K562 (cell line): ENCODE data around the gene SIT1. TPM values are rescaled to one million over a fixed set of nuclear protein-coding genes. Genes with fewer than 3 reads are reported as not detected.
"Not testable (repeated sequence)": the region's sequence is repeated elsewhere in the genome, so short reads cannot be mapped to it uniquely, and the experiment has no call there.

Experiments
- ATAC-seq: fragments of 200-7000 bp; cut with Tn5 transposase; 3 replicates; pipeline ENCODE4 v1.9.1; 2020; ENCODE audit warnings: moderate library complexity
- BruUV-seq: library from RNA; stranded (reverse); fragments of 400-500 nt; replicated peaks from 2 replicates; lab custom pipeline; 2021; lab: Mats Ljungman, UMichigan
- CTCF ChIA-PET: fragments of 300-600 bp; formaldehyde crosslinking; extraction: SDS; loops from one replicate; lab custom pipeline; 2021; ENCODE audit warnings: low intra/inter-chr PET ratio; lab: Yijun Ruan, JAX
- POLR2A ChIA-PET: fragments of 300-600, 350-650 bp; sonication (Branson Sonifier 250); formaldehyde crosslinking; extraction: SDS; loops from one replicate; lab custom pipeline; 2021; ENCODE audit warnings: antibody characterized with exemption, inconsistent platforms; lab: Yijun Ruan, JAX
- DNase-seq, 4 experiments: peaks; one replicate each; pipeline versions ENCODE4 v3.0.0 to v3.0.0-alpha.2; 2011 to 2018; ENCODE audit warnings: low spot score in 3 of 4, mixed read lengths in 3 of 4; ENCODE audit errors: extremely low read depth in 1 of 4
- FAIRE-seq: peaks from 2 replicates; lab custom pipeline; 2011; peaks lifted over from hg19 to GRCh38; lab: Jason Lieb, UNC
- H2AFZ ChIP-seq: 2 replicates; pipeline ENCODE4 v1.6.0; 2011; ENCODE audit warnings: low read depth, low read length, control low read depth, inconsistent platforms
- H3K27ac ChIP-seq: fragments of 200-600 bp; 3 replicates; pipeline ENCODE4 v1.8.0; 2011; ENCODE audit warnings: low read depth, mild to moderate bottlenecking, control low read depth, inconsistent platforms, low read length, moderate library complexity, mixed read lengths; ENCODE audit errors: extremely low read depth
- H3K27me3 ChIP-seq, 2 experiments: fragments of 300-600 bp in 1 of 2; 2 replicates in 1 of 2; 3 replicates in 1 of 2; pipeline versions ENCODE4 v1.6.0 to v1.8.0; 2011; ENCODE audit warnings: inconsistent platforms in 2 of 2, low read length in 2 of 2, mild to moderate bottlenecking in 1 of 2, mixed read lengths in 1 of 2, moderate library complexity in 1 of 2; ENCODE audit not compliant: control insufficient read depth in 2 of 2, insufficient read depth in 2 of 2
- H3K36me3 ChIP-seq: fragments of 300-600 bp; 3 replicates; pipeline ENCODE4 v1.8.0; 2011; ENCODE audit warnings: mild to moderate bottlenecking, low read length, inconsistent platforms; ENCODE audit not compliant: control insufficient read depth, insufficient read depth
- H3K4me1 ChIP-seq, 2 experiments: fragments of 200-600 bp in 1 of 2; replicated peaks in 1 of 2; 2 replicates in 1 of 2; 3 replicates in 1 of 2; pipeline versions ENCODE4 v1.5.1 to v1.8.0; 2011; ENCODE audit warnings: inconsistent platforms in 2 of 2, low read length in 2 of 2, mild to moderate bottlenecking in 1 of 2, mixed read lengths in 1 of 2, moderate library complexity in 1 of 2; ENCODE audit not compliant: control insufficient read depth in 2 of 2, insufficient read depth in 2 of 2
- H3K4me2 ChIP-seq: 2 replicates; pipeline ENCODE4 v1.6.1; 2011; ENCODE audit warnings: low read length, control low read depth, inconsistent platforms, mixed read lengths; ENCODE audit not compliant: insufficient read depth
- H3K4me3 ChIP-seq: fragments of 200-600 bp; sonication (generic), shearing (Covaris generic); 2 replicates; pipeline ENCODE4 v1.5.1; 2016; ENCODE audit warnings: control low read depth, inconsistent platforms
- H3K79me2 ChIP-seq: fragments of 200-600 bp; 3 replicates; pipeline ENCODE4 v1.8.0; 2011; ENCODE audit warnings: low read length, inconsistent platforms; ENCODE audit not compliant: control insufficient read depth, insufficient read depth
- H3K9ac ChIP-seq, 2 experiments: 2 replicates each; pipeline versions ENCODE4 v1.6.0 to v1.6.1; 2011; ENCODE audit warnings: low read depth in 2 of 2, low read length in 2 of 2, control low read depth in 1 of 2, inconsistent platforms in 1 of 2, mild to moderate bottlenecking in 1 of 2, mixed read lengths in 1 of 2; ENCODE audit not compliant: insufficient read depth in 1 of 2
- H3K9me1 ChIP-seq: one replicate; pipeline ENCODE4 v1.6.0; 2011; ENCODE audit warnings: inconsistent platforms, mild to moderate bottlenecking, low read length, moderate library complexity; ENCODE audit not compliant: control insufficient read depth, insufficient read depth
- H3K9me3 ChIP-seq: replicated peaks from 2 replicates; pipeline ENCODE4 v1.5.1; 2011; ENCODE audit warnings: low read depth, low read length, inconsistent platforms; ENCODE audit not compliant: control insufficient read depth, insufficient read depth
- H4K20me1 ChIP-seq: replicated peaks from 2 replicates; pipeline ENCODE4 v1.6.1; 2011; ENCODE audit warnings: low read length, inconsistent platforms, mixed read lengths; ENCODE audit not compliant: control insufficient read depth, insufficient read depth
- ARID3B ChIP-seq: fragments of 250-450 bp; sonication (Bioruptor Pico); IDR thresholded peaks from 2 replicates; pipeline ENCODE4 v1.4.0; 2020; ENCODE audit warnings: borderline replicate concordance
- EGR1 ChIP-seq: fragments of 450-650 bp; conservative IDR thresholded peaks from 2 replicates; pipeline ENCODE4 v1.6.1; 2017; ENCODE audit warnings: mild to moderate bottlenecking
- ESRRA ChIP-seq: fragments of 450-650 bp; IDR thresholded peaks from 2 replicates; pipeline ENCODE4 v1.6.1; 2014; ENCODE audit warnings: low read depth, mild to moderate bottlenecking, moderate library complexity, borderline replicate concordance
- MXI1 ChIP-seq: IDR thresholded peaks from 2 replicates; pipeline ENCODE4 v1.6.1; 2011; ENCODE audit warnings: low read depth, mild to moderate bottlenecking, improper control_type of control experiment, low read length
- PATZ1 ChIP-seq: fragments of 250-450 bp; sonication (Bioruptor Pico); IDR thresholded peaks from 2 replicates; pipeline ENCODE4 v1.5.0; 2020; ENCODE audit warnings: mild to moderate bottlenecking, borderline replicate concordance
- RUNX1 ChIP-seq: sonication (generic); IDR thresholded peaks from 2 replicates; pipeline ENCODE4 v1.6.1; 2016; ENCODE audit warnings: antibody characterized with exemption, low read depth
- SREBF1 ChIP-seq: fragments of 150-350 bp; IDR thresholded peaks from 2 replicates; pipeline ENCODE4 v1.6.1; 2014; ENCODE audit warnings: antibody characterized with exemption, low read depth, low read length, borderline replicate concordance
- TCF7 ChIP-seq: sonication (generic); IDR thresholded peaks from 2 replicates; pipeline ENCODE4 v1.6.1; 2016; ENCODE audit warnings: antibody characterized with exemption, borderline replicate concordance
- TSC22D4 ChIP-seq: fragments of 450-650 bp; IDR thresholded peaks from 2 replicates; pipeline ENCODE4 v1.6.1; 2016; ENCODE audit warnings: missing genetic modification characterization, missing biosample characterization, control low read depth
- ZNF57 ChIP-seq: fragments of 450-650 bp; formaldehyde crosslinking; IDR thresholded peaks from 2 replicates; pipeline ENCODE4 v1.4.0; 2020; ENCODE audit warnings: mild to moderate bottlenecking, moderate library complexity
- ZNF699 ChIP-seq: fragments of 250-450 bp; sonication (Bioruptor Pico); IDR thresholded peaks from 2 replicates; pipeline ENCODE4 v1.8.0; 2021; ENCODE audit warnings: mild to moderate bottlenecking, moderate library complexity; ENCODE audit not compliant: insufficient replicate concordance
- WGBS: fragments of 100-300 bp; shearing (Covaris generic); methylation state at CpG from one replicate; pipeline ENCODE4 v1.1.6; 2016; ENCODE audit warnings: low coverage, mixed read lengths; ENCODE audit not compliant: insufficient coverage; ENCODE audit errors: missing lambda C conversion rate; 5-methylcytosine and 5-hydroxymethylcytosine counted together
- in situ Hi-C: fragments of 300-500 bp; cut with MboI; formaldehyde crosslinking; loops from 4 replicates; pipeline ENCODE4 v1.15.0; 2018; ENCODE audit warnings: inconsistent platforms, mixed read lengths
- intact Hi-C: fragments of 100-400 bp; cut with micrococcal nuclease; formaldehyde crosslinking; loops from 2 replicates; pipeline ENCODE4 v1.14.2; 2022
- polyA plus RNA-seq, 8 experiments: library from polyadenylated mRNA; depleted of rRNA in 4 of 8; stranded (reverse) in 5 of 8; unstranded in 3 of 8; fragments of >200 nt; fragmentation: Nextera tagmentation in 2 of 8; fragmentation: Illumina TruSeq in 1 of 8; extraction: Ambion mirVana in 2 of 8; extraction: Trizol in 1 of 8; gene quantifications; 2 replicates each; pipeline versions ENCODE4 v1.2.1 to v1.2.3, GENCODE V29; 2011 to 2014; ENCODE audit warnings: inconsistent platforms in 1 of 8, missing spikeins in 1 of 8
- total RNA-seq, 7 experiments: library from RNA; depleted of rRNA in 6 of 7; stranded (reverse); fragments of >200 nt in 6 of 7; fragmentation: Illumina TruSeq in 2 of 7; extraction: Trizol in 2 of 7; gene quantifications; 2 replicates each; pipeline versions ENCODE4 v1.2.1 to v1.2.3, GENCODE V29; 2011 to 2021; ENCODE audit warnings: low replicate concordance in 1 of 7

The SIT1 gene
- total and polyA plus RNA-seq, 9 of the 15 experiments (the other 6 are each of a cell fraction or from before 2014, with no cell fraction given) = not detected

- Histone ChIP-seq H3K79me2 (no peaks in the 10 kb centered on the region), H3K9me3 (no peaks in the 10 kb centered on the region), H3K4me2 (no peak overlapping the region), H3K36me3 (no peaks in the 10 kb centered on the region), H3K4me3 (no peak overlapping the region), H3K27me3 (no peaks in the 10 kb centered on the region), H3K9ac (no peak overlapping the region), H2AFZ (no peak overlapping the region), H3K9me1 (no peaks in the 10 kb centered on the region), H3K4me1 (peaks cover 9 to 10% of the 10 kb centered on the region in 2 experiments), H3K27ac (no peak overlapping the region), H4K20me1 (no peaks in the 10 kb centered on the region)
- TF ChIP-seq ZNF57 (no peak), TCF7 (no peak), TSC22D4 (tag) (no peak), EGR1 (no peak), SREBF1 (no peak), MXI1 (no peak), ESRRA (no peak), PATZ1 (CRISPR knock-in tag) (no peak), ZNF699 (CRISPR knock-in tag) (no peak), ARID3B (CRISPR knock-in tag) (no peak), RUNX1 (no peak)
- no peak for DNase-seq
- ChIA-PET POLR2A (no interaction called here), CTCF (no interaction called here)
- in situ Hi-C loops = no loop called here
- intact Hi-C loops = no loop called here
- ATAC-seq = no peak
- BruUV-seq = no TSS peak
- no peak for FAIRE-seq
- WGBS = 65% methylated on average over 4 of the region's 12 CpGs
Measured at GRCh38 chr9:35643046-35643445, 7.7 kb downstream of the SIT1 start.

GRCh38 chr9:35641478-35641877, 9.3 kb downstream of the SIT1 start:
- H2AFZ ChIP-seq, BruUV-seq, H3K4me3 ChIP-seq, DNase-seq, H3K79me2 ChIP-seq, H3K9ac ChIP-seq, H3K9me1 ChIP-seq, H3K36me3 ChIP-seq, H3K27ac ChIP-seq, H3K4me1 ChIP-seq, in situ Hi-C loops, intact Hi-C loops, H3K9me3 ChIP-seq, ATAC-seq, POLR2A ChIA-PET, H3K4me2 ChIP-seq, FAIRE-seq, H4K20me1 ChIP-seq, H3K27me3 ChIP-seq: not testable (repeated sequence)
- CTCF ChIA-PET = interaction anchor here (0.7 kb wide), 1 partner anchor 43 kb away, joined by 3 read pairs; no protein-coding TSS in a partner anchor
- 80% methylated on average over 2 of the region's 3 CpGs for WGBS
